GM19455 (cell line): Measurements from ENCODE around the gene ACOX3.

Experiments used
- ATAC-seq: cut with Tn5 transposase; IDR thresholded peaks from one replicate; pipeline ENCODE4 v1.9.1; 2021; ENCODE audit not compliant: unreplicated experiment

The ACOX3 gene

GRCh38 chr4:8468746-8469535, 28.4 kb upstream of the ACOX3 start:
- peak; percentile 68 for ATAC-seq

GRCh38 chr4:8467016-8467415, 26.5 kb upstream of the ACOX3 start:
- no peak for ATAC-seq

DNA sequence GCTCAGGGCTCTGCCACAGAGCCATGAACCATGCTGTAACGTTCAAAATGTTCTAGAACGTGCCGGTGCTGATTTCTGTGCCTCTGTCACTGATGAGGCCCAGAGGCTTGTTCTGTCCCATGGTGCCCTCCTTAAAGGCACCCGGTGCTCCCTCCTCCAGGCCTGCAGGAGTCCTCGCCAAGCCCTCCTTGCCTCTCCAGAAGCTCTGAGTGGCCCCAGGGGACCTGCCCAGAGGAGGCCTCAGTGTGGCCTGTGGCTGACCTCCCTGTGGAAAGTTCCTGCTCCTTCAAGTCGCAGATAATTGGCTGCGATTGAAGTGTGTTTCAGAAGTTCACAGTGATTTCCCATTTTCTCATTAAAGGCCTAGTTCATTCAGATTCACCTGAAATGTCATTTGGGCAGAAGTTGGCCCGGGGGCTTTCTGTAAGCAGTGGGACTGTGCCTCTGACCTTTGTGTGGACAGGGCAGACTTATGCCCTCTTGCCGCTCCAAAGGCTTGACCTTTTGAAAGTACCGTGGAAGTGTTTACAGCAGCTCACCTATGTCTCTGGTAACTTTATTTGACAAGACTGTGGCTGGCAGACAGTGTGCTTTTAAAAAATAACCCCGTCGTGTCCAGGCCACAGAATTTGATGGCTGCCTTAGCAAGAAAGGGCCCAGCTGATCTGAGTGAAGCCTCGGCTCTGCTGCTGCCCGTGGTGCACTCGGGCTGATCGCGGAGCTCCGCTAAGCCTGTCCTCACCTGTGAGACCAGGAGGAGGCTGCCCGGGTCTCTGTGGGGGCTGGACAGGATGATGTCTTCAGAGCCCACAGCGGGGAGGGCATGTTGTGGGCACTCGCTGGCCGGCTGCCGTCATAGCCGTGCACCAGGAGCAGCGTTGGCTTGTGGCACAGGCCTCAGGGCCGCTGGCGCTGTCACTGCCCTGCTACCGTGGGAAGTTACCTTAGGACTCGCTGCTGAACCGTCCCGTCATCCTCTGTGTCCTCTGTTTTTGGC, 25.4 kb upstream of the ACOX3 start:
- ATAC-seq, result no peak

GRCh38 chr4:8464381-8464780, 23.9 kb upstream of the ACOX3 start:
- ATAC-seq, result no peak

GRCh38 chr4:8463811-8464210, 23.3 kb upstream of the ACOX3 start:
- ATAC-seq, result no peak

GRCh38 chr4:8461616-8462015, 21.1 kb upstream of the ACOX3 start:
- ATAC-seq, result no peak

DNA sequence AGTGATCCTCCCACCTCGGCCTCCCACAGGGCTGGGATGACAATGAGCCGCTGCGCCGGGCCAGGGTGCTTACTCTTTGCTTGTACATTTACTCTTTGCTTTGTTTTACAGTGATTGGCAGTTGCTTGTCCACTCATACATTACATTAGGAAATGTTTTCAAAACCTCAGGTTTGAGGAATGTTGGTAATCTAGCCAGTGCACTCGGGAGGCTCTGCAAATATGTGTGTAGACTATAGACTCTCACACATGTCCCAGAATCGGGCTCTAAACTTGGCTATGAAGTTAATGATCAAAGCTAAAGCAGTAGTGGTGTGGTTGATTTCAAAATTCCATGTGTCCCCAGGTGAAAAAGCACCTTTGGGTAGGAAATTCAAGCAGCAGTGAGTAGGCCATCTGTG, 20.6 kb upstream of the ACOX3 start:
- no peak for ATAC-seq

GRCh38 chr4:8459867-8460445, 19.4 kb upstream of the ACOX3 start:
- ATAC-seq, result no peak

- ATAC-seq, result no peak
Measured at GRCh38 chr4:8457646-8458252, 17.2 kb upstream of the ACOX3 start.

DNA sequence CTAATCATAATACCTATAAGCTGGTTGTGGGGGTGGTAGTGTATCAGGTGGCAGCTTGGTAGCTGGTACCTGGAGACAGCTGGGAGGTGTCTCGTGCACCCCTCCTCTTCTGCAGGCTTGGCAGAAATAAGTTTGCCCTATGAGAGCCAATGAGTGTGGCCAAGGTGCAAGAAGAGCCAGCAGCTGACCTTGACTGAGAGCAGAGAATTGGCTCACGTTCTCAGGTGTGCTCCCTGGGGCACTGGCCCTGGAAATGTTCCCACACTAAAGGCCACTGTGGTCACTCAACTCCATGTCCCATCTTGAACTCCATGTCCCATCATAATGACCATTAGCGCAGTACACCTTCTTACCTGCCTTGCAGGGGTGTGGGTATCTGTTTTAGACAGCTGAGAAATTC, 13.4 kb upstream of the ACOX3 start:
- no peak for ATAC-seq

DNA sequence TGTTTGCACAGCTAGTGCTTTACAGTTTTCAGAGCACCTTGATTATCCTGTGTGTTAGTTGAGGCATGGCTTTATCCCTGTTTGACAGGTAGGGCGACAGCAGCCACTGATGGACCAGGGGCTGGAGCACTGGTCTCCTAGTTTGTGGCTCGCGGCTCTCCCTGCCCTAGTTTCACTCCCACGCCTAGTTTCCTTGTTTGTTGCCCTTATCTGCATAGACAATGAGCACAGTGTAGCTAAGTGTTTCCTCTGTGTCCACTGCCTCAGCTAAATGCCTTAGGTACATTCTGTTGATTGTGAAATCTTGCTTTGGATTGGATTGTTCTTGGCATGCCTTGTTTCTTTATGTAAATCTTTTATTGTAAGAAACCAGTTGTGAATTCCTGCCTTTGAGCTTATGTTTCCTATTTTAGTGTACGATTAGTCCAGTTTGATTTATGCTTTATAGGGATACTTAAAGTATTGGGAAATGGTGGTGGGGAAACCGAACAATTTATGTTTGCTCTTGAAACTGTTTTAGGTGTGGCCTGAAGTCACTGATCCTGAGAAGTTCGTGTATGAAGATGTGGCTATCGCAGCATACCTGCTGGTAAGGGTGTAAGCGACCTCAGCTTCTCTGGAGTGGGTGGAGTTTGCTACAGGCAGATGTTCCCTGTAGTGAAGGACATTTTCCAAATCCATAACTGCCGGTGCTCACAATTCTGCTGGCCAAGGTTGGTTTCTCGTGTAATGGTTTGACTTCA, 11.1 kb upstream of the ACOX3 start:
- no peak for ATAC-seq

DNA sequence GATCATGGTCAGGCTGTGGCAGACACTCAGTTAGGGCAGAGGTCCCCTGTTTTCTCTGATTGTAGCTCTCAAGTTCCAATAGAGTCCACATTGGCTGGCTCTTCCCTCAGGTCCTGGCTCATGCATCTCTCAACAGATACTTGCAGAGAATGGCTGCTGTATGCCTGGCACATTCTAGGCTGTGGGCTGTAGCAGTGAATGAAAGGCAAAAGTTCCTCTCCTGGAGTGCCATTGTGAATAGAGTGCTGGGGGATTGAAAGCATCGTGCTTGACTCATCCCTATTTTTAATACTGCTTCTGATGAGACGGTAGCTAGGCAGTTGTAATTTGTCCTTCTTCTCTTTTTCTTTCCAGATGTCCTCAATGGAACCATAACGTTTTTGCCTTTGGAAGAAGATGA, 5.6 kb upstream of the ACOX3 start:
- ATAC-seq, result no peak

- no peak for ATAC-seq
Measured at GRCh38 chr4:8443801-8444200, 3.3 kb upstream of the ACOX3 start.

DNA sequence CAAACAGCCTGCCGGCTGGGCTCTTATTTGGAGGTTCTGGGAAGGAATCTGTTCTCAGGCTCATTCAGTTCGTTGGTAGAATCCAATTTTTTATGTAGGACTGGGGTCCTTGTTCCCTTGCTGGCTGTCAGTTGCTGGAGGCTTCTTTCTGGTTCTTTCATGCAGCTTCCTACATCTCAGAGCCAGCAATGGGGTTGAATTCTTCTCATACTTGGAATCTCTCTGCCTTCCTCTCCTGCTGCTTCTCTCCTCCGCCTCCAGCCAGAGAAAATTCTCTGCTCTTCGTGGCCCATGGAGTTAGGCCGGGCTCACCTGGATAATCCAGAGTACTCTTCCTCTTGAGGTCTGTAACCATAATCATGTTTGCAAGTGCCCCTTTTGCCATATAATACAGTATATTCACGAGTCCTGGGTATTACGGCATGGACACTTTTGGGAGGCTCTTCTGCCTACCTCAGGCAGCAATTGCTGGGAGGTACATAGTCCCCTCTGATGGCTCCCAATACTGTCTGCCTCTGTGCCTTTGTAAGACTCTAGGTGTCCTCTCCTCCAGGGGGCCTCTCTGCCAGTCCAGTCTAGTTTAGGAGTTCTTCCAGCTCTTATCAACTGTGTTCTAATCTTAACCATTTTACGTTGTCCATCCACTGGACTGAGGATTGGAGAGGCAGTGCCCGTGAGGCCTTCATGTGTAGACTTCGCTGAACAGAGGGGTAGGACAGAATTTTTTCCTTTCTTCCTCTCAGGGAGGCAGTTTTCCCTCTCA, 2.3 kb upstream of the ACOX3 start:
- ATAC-seq, result no peak

GRCh38 chr4:8441499-8442091, 1.1 kb upstream of the ACOX3 start:
- no peak for ATAC-seq

DNA sequence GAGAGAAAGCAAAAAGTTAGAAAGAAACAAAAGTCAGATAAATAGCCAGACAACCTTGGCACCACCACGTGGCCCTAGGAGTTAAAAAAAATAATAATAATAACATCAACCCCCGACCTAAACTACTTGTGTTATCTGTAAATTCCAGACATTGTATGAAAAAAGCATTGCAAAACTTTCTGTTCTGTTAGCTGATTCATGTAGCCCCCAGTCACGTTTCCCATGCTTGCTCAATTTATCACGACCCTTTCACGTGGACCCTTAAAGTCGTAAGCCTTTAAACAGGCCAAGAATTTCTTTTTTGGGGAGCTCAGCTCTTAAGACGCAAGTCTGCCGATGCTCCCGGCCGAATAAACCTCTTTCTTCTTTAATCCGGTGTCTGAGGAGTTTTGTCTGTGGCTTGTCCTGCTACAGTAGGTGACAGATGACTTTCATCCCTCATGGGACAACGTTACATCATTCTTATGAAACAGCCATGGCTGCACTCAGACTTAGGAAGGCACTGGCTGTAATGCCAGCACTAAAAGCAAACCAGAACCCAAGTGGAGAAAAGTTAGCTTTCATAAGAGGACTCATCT, 520 bp downstream of the ACOX3 start:
- peak; percentile 13 for ATAC-seq

DNA sequence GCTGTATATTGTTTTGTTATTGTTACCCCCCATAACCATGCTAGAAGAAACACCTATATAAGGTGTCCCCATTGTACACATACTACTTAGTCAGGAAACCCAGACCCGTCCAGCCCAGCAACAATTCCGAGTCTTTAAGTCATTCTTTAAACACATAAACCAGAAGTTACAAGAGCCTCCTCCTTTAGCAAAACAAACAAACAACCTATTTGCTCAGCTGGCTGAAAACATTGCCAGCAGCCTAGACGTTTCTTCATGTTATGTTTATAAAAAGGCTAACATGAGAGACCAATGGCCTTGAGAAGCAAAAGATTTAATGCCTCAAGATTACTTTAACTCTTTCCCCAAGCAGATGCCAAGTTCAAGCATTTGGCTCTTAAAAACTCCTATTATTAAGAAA, 1.4 kb downstream of the ACOX3 start:
- ATAC-seq, result no peak

DNA sequence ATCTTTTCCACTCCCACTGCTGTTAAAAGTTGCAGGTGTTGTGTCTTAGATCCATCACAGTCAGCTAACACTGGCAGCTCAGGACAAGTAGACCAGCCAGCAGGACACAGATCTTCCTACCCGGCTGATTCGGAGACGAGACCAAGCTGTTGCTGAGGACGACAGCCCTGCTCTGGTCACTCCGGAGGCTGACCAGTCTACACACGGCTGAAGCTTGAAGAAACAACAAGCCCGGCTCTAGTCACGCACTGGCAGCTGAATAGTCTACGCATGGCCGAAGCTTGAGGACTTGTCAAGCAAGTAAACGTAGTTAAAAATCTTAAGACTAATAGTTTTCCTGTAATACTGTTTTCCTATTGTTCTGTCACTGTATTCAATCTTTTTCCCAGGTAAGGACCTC, 1.8 kb downstream of the ACOX3 start:
- no peak for ATAC-seq

GRCh38 chr4:8437281-8437680, 3.2 kb downstream of the ACOX3 start:
- ATAC-seq, result no peak
